GM12878 (cell line): ENCODE measurements around the gene MAGEE2. TPM values are rescaled to one million over a fixed set of nuclear protein-coding genes. Genes with fewer than 3 reads are reported as not detected.

Source experiments
- ATAC-seq: fragments of 200-7000 bp; cut with Tn5 transposase; 3 replicates; pipeline ENCODE4 v1.9.1; 2020; ENCODE audit warnings: mild to moderate bottlenecking, moderate library complexity
- BruUV-seq: library from RNA; stranded (reverse); fragments of 400-500 nt; replicated peaks from 2 replicates; lab custom pipeline; 2021; lab: Mats Ljungman, UMichigan
- CTCF ChIA-PET: fragments of 300-600 bp; sonication (Branson Sonifier 250); formaldehyde crosslinking; extraction: SDS; loops from one replicate; lab custom pipeline; 2021; ENCODE audit warnings: inconsistent platforms; lab: Yijun Ruan, JAX
- POLR2A ChIA-PET: fragments of 350-600 bp; formaldehyde crosslinking; extraction: SDS; loops from one replicate; lab custom pipeline; 2021; ENCODE audit warnings: inconsistent platforms; lab: Charles Lee
- RAD21 ChIA-PET: fragments of 300-600 bp; sonication (Branson Sonifier 250); formaldehyde crosslinking; loops from one replicate; lab custom pipeline; 2023; ENCODE audit warnings: antibody characterized with exemption; ENCODE audit not compliant: unreplicated experiment; lab: Charles Lee
- SMC1A ChIA-PET: fragments of 300-600 bp; sonication (Branson Sonifier 250); formaldehyde crosslinking; loops from one replicate; lab custom pipeline; 2023; ENCODE audit not compliant: unreplicated experiment, uncharacterized antibody; lab: Charles Lee
- DNase-seq: peaks from one replicate; pipeline ENCODE4 v3.0.0-alpha.2; 2011; ENCODE audit warnings: low read depth, low spot score
- FAIRE-seq: peaks from 3 replicates; lab custom pipeline; 2011; peaks lifted over from hg19 to GRCh38; lab: Jason Lieb, UNC
- H2AFZ ChIP-seq: 2 replicates; pipeline ENCODE4 v1.6.0; 2011; ENCODE audit warnings: low read depth, low read length, control low read depth; ENCODE audit not compliant: control insufficient read depth
- H3K27ac ChIP-seq: 2 replicates; pipeline ENCODE4 v1.5.1; 2011; ENCODE audit warnings: control low read depth; ENCODE audit not compliant: control insufficient read depth, insufficient read depth
- H3K27me3 ChIP-seq, 2 experiments: replicated peaks in 1 of 2; 2 replicates each; pipeline versions ENCODE4 v1.6.0 to v1.6.1; 2011; ENCODE audit warnings: low read length in 1 of 2; ENCODE audit not compliant: control insufficient read depth in 2 of 2, insufficient read depth in 2 of 2
- H3K36me3 ChIP-seq, 2 experiments: 2 replicates each; pipeline ENCODE4 v1.5.1; 2011; ENCODE audit warnings: low read length in 1 of 2; ENCODE audit not compliant: control insufficient read depth in 2 of 2, insufficient read depth in 2 of 2
- H3K4me1 ChIP-seq: 2 replicates; pipeline ENCODE4 v1.6.1; 2011; ENCODE audit warnings: mild to moderate bottlenecking, low read length, moderate library complexity, mixed read lengths; ENCODE audit not compliant: control insufficient read depth, insufficient read depth
- H3K4me2 ChIP-seq: 2 replicates; pipeline ENCODE4 v1.6.0; 2011; ENCODE audit warnings: control low read depth; ENCODE audit not compliant: control insufficient read depth, insufficient read depth
- H3K4me3 ChIP-seq: fragments of 200-600 bp; sonication (generic); 2 replicates; pipeline ENCODE4 v1.5.1; 2016
- H3K79me2 ChIP-seq: 2 replicates; pipeline ENCODE4 v1.6.0; 2011; ENCODE audit warnings: low read length; ENCODE audit not compliant: control insufficient read depth, insufficient read depth
- H3K9ac ChIP-seq: 2 replicates; pipeline ENCODE4 v1.8.0; 2011; ENCODE audit warnings: low read length, control low read depth, mixed read lengths; ENCODE audit not compliant: control insufficient read depth, insufficient read depth
- H3K9me3 ChIP-seq: replicated peaks from 3 replicates; pipeline ENCODE4 v1.5.1; 2011; ENCODE audit warnings: mild to moderate bottlenecking, low read length; ENCODE audit not compliant: control insufficient read depth, insufficient read depth
- H4K20me1 ChIP-seq: 2 replicates; pipeline ENCODE4 v1.6.0; 2011; ENCODE audit not compliant: control insufficient read depth, insufficient read depth
- BHLHE40 ChIP-seq, 2 experiments: fragments of 450-650 bp in 1 of 2; IDR thresholded peaks; 2 replicates each; pipeline ENCODE4 v1.6.1; 2011 to 2017; ENCODE audit warnings: low read depth in 2 of 2, borderline replicate concordance in 1 of 2, improper control_type of control experiment in 1 of 2, low read length in 1 of 2, mild to moderate bottlenecking in 1 of 2
- CBX3 ChIP-seq: fragments of 200-600 bp; sonication (generic); IDR thresholded peaks from 2 replicates; pipeline ENCODE4 v1.6.1; 2016; ENCODE audit warnings: low read depth, borderline replicate concordance
- CHD2 ChIP-seq: IDR thresholded peaks from 2 replicates; pipeline ENCODE4 v1.6.1; 2011; ENCODE audit warnings: low read depth, low read length, improper control_type of control experiment, borderline replicate concordance
- HDAC2 ChIP-seq: fragments of 200-600 bp; sonication (generic); IDR thresholded peaks from 2 replicates; pipeline ENCODE4 v1.6.1; 2017
- NFXL1 ChIP-seq: fragments of 450-650 bp; IDR thresholded peaks from 2 replicates; pipeline ENCODE4 v1.6.1; 2017; ENCODE audit warnings: antibody characterized with exemption, mild to moderate bottlenecking, borderline replicate concordance
- PAX8 ChIP-seq: fragments of 450-650 bp; IDR thresholded peaks from 2 replicates; pipeline ENCODE4 v1.6.1; 2017; ENCODE audit warnings: mild to moderate bottlenecking, moderate library complexity
- STAT3 ChIP-seq: IDR thresholded peaks from 2 replicates; pipeline ENCODE4 v1.6.1; 2011; ENCODE audit warnings: low read depth, low read length, improper control_type of control experiment
- ZNF384 ChIP-seq: IDR thresholded peaks from 2 replicates; pipeline ENCODE4 v1.6.1; 2012; ENCODE audit warnings: low read depth, mild to moderate bottlenecking, low read length, improper control_type of control experiment, borderline replicate concordance
- WGBS: methylation state at CpG from one replicate; pipeline ENCODE4 v1.1.6; 2016; ENCODE audit warnings: low lambda C conversion rate; ENCODE audit not compliant: insufficient replicate concordance, insufficient coverage; ENCODE audit errors: missing lambda C conversion rate; 5-methylcytosine and 5-hydroxymethylcytosine counted together
- in situ Hi-C: fragments of 300-500 bp; cut with MboI; formaldehyde crosslinking; loops from 9 replicates; pipeline ENCODE4 v1.14.3; 2018; ENCODE audit warnings: mixed read lengths
- intact Hi-C: fragments of 100-400 bp; cut with micrococcal nuclease; formaldehyde crosslinking; loops from one replicate; pipeline ENCODE4 v1.14.2; 2022; ENCODE audit not compliant: unreplicated experiment
- polyA plus RNA-seq, 11 experiments: library from polyadenylated mRNA; depleted of rRNA in 4 of 11; unstranded in 6 of 11; stranded (reverse) in 5 of 11; fragments of >200 nt; fragmentation: Nextera tagmentation in 4 of 11; fragmentation: Illumina TruSeq in 1 of 11; extraction: Ambion mirVana in 4 of 11; extraction: Trizol in 1 of 11; gene quantifications; 1 replicate in 1 of 11; 2 replicates in 10 of 11; pipeline versions ENCODE4 v1.2.1 to v1.2.3, GENCODE V29; 2011 to 2016; ENCODE audit warnings: inconsistent platforms in 2 of 11, missing spikeins in 2 of 11, low read depth in 1 of 11
- total RNA-seq, 4 experiments: library from RNA; depleted of rRNA in 3 of 4; stranded (reverse); fragments of >200 nt in 3 of 4; fragmentation: Illumina TruSeq in 1 of 4; extraction: Trizol in 1 of 4; gene quantifications; 2 replicates each; pipeline versions ENCODE4 v1.2.1 to v1.2.3, GENCODE V29; 2013 to 2021
- TF ChIP-seq, protein P1 (sequence below): fragments of 450-650 bp; IDR thresholded peaks from 2 replicates; pipeline ENCODE4 v1.6.1; 2016; ENCODE audit warnings: mild to moderate bottlenecking
- TF ChIP-seq, protein P2 (sequence below): fragments of 450-650 bp; IDR thresholded peaks from 2 replicates; pipeline ENCODE4 v1.6.1; 2017; ENCODE audit warnings: mild to moderate bottlenecking
- TF ChIP-seq, protein P3 (sequence below): IDR thresholded peaks from 2 replicates; pipeline ENCODE4 v1.6.1; 2012; ENCODE audit warnings: low read depth, low read length, improper control_type of control experiment
- TF ChIP-seq, protein P4 (sequence below): fragments of 450-650 bp; conservative IDR thresholded peaks from 2 replicates; pipeline ENCODE4 v1.6.1; 2017; ENCODE audit warnings: mild to moderate bottlenecking, moderate library complexity
- TF ChIP-seq, protein P5 (sequence below), 3 experiments: IDR thresholded peaks in 2 of 3; conservative IDR thresholded peaks in 1 of 3; 2 replicates each; pipeline ENCODE4 v1.5.1; 2011; ENCODE audit warnings: low read depth in 3 of 3, low read length in 3 of 3, mild to moderate bottlenecking in 3 of 3, control low read depth in 2 of 3, moderate library complexity in 2 of 3, inconsistent platforms in 1 of 3, mixed read lengths in 1 of 3; ENCODE audit not compliant: control insufficient read depth in 2 of 3, insufficient read depth in 1 of 3; ENCODE audit errors: extremely low read depth in 1 of 3

MAGEE2 gene
- total and polyA plus RNA-seq, 10 of the 15 experiments (the other 5 are each of a cell fraction or from before 2014, with no cell fraction given): not detected

DNA sequence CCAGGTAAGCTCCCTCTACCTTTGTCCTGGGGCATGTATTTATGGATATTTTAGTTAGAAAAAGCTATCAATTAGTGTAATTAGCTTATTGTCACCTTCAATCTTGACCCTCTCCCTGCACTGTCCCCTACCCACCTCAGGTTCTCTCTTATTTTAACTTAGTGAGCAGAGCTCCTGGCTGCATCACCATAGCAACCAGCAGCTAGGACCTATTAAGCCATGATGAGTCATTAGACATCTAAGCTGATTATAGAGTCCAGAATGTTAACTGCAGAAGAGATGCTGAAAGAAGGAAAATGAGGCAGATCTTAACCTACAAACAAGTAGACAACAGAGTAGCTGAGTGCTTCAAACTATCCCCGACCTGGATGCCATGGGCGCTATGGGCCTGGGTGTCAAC lies 36.6 kb downstream of the MAGEE2 start:
- H3K9ac ChIP-seq: no peak overlapping the region
- ChIA-PET POLR2A (no interaction called here), CTCF (interaction anchor here (1.0 kb wide), 1 partner anchor 36 kb away, joined by 3 read pairs; no protein-coding TSS in a partner anchor), RAD21 (no interaction called here), SMC1A (no interaction called here)
- in situ Hi-C loops: no loop called here
- no TSS peak for BruUV-seq
- intact Hi-C loops: no loop called here
- no peaks in the 10 kb centered on the region for H4K20me1 ChIP-seq
- H3K9me3 ChIP-seq: no peaks in the 10 kb centered on the region; the same call in 2 of the 3 replicates
- FAIRE-seq: no peak
- TF ChIP-seq CBX3: no peak
- no peak for TF ChIP-seq STAT3
- TF ChIP-seq, protein P1, sequence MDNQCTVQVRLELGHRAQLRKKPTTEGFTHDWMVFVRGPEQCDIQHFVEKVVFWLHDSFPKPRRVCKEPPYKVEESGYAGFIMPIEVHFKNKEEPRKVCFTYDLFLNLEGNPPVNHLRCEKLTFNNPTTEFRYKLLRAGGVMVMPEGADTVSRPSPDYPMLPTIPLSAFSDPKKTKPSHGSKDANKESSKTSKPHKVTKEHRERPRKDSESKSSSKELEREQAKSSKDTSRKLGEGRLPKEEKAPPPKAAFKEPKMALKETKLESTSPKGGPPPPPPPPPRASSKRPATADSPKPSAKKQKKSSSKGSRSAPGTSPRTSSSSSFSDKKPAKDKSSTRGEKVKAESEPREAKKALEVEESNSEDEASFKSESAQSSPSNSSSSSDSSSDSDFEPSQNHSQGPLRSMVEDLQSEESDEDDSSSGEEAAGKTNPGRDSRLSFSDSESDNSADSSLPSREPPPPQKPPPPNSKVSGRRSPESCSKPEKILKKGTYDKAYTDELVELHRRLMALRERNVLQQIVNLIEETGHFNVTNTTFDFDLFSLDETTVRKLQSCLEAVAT: no peak
- TF ChIP-seq, protein P2, sequence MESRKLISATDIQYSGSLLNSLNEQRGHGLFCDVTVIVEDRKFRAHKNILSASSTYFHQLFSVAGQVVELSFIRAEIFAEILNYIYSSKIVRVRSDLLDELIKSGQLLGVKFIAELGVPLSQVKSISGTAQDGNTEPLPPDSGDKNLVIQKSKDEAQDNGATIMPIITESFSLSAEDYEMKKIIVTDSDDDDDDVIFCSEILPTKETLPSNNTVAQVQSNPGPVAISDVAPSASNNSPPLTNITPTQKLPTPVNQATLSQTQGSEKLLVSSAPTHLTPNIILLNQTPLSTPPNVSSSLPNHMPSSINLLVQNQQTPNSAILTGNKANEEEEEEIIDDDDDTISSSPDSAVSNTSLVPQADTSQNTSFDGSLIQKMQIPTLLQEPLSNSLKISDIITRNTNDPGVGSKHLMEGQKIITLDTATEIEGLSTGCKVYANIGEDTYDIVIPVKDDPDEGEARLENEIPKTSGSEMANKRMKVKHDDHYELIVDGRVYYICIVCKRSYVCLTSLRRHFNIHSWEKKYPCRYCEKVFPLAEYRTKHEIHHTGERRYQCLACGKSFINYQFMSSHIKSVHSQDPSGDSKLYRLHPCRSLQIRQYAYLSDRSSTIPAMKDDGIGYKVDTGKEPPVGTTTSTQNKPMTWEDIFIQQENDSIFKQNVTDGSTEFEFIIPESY: no peak
- TF ChIP-seq, protein P3, sequence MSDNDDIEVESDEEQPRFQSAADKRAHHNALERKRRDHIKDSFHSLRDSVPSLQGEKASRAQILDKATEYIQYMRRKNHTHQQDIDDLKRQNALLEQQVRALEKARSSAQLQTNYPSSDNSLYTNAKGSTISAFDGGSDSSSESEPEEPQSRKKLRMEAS: no peak
- no peak for TF ChIP-seq NFXL1
- TF ChIP-seq, protein P4, sequence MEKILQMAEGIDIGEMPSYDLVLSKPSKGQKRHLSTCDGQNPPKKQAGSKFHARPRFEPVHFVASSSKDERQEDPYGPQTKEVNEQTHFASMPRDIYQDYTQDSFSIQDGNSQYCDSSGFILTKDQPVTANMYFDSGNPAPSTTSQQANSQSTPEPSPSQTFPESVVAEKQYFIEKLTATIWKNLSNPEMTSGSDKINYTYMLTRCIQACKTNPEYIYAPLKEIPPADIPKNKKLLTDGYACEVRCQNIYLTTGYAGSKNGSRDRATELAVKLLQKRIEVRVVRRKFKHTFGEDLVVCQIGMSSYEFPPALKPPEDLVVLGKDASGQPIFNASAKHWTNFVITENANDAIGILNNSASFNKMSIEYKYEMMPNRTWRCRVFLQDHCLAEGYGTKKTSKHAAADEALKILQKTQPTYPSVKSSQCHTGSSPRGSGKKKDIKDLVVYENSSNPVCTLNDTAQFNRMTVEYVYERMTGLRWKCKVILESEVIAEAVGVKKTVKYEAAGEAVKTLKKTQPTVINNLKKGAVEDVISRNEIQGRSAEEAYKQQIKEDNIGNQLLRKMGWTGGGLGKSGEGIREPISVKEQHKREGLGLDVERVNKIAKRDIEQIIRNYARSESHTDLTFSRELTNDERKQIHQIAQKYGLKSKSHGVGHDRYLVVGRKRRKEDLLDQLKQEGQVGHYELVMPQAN: no peak
- TF ChIP-seq HDAC2: no peak
- TF ChIP-seq, protein P5, sequence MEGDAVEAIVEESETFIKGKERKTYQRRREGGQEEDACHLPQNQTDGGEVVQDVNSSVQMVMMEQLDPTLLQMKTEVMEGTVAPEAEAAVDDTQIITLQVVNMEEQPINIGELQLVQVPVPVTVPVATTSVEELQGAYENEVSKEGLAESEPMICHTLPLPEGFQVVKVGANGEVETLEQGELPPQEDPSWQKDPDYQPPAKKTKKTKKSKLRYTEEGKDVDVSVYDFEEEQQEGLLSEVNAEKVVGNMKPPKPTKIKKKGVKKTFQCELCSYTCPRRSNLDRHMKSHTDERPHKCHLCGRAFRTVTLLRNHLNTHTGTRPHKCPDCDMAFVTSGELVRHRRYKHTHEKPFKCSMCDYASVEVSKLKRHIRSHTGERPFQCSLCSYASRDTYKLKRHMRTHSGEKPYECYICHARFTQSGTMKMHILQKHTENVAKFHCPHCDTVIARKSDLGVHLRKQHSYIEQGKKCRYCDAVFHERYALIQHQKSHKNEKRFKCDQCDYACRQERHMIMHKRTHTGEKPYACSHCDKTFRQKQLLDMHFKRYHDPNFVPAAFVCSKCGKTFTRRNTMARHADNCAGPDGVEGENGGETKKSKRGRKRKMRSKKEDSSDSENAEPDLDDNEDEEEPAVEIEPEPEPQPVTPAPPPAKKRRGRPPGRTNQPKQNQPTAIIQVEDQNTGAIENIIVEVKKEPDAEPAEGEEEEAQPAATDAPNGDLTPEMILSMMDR (IDR thresholded peaks at IDR 0.05 in 2 of 3, conservative IDR thresholded peaks at IDR 0.05 in 1 of 3; ENCODE audit: control insufficient read depth in 2 of 3, extremely low read depth in 1 of 3, insufficient read depth in 1 of 3, low read depth in 3 of 3, low read length in 3 of 3): no peak
- TF ChIP-seq BHLHE40 (IDR thresholded peaks at IDR 0.05; ENCODE audit: borderline replicate concordance in 1 of 2, low read depth in 2 of 2, low read length in 1 of 2): no peak
- no peak for TF ChIP-seq PAX8
- no peak for TF ChIP-seq ZNF384
- TF ChIP-seq CHD2: no peak
- H3K4me3 ChIP-seq: no peak overlapping the region
- no peaks in the 10 kb centered on the region for H3K4me1 ChIP-seq
- no peaks in the 10 kb centered on the region for H3K79me2 ChIP-seq
- H3K27me3 ChIP-seq: no peaks in the 10 kb centered on the region
- no peaks in the 10 kb centered on the region for H3K36me3 ChIP-seq
- no peak overlapping the region for H2AFZ ChIP-seq
- no peak overlapping the region for H3K27ac ChIP-seq
- no peak for DNase-seq
- 39% methylated on average over 2 of the region's 2 CpGs for WGBS
- no peak overlapping the region for H3K4me2 ChIP-seq
- no peak for ATAC-seq
